Stimulated activated CD4-positive, alpha-beta T cell treated with anti-CD3 and anti-CD28 coated beads, TNF-alpha, amount 100 ng/mL, for 4 hours (primary cell): ENCODE results near the gene CLEC1A.
A peak's percentile ranks its signal among the peaks of the same experiment; 100 is the strongest.

Experiments used
- DNase-seq, 3 experiments: peaks; one replicate each; pipeline ENCODE4 v3.0.0-alpha.2; 2020; ENCODE audit warnings: low read depth in 3 of 3

The CLEC1A gene

GRCh38 chr12:10098791-10099190 is at the start of gene CLEC1A:
TSS of gene CLEC1A (minus strand) at chr12:10098985. CDS start at chr12:10098922, 63 bp downstream.
- DNase-seq, result no peak

- DNase-seq, result no peak
Observed at GRCh38 chr12:10147714-10148403, 49.1 kb upstream of the CLEC1A start.

- no peak for DNase-seq
Observed at GRCh38 chr12:10142976-10143589, 44.3 kb upstream of the CLEC1A start.

GRCh38 chr12:10140001-10140400 is 41.2 kb upstream of the CLEC1A start:
- DNase-seq, result peak in 2 of 3 experiments; percentile 3 to 10

- DNase-seq, result no peak
Observed at GRCh38 chr12:10136637-10137205, 37.9 kb upstream of the CLEC1A start.

GRCh38 chr12:10135126-10135525 is 36.3 kb upstream of the CLEC1A start:
- DNase-seq, result no peak

GRCh38 chr12:10132850-10133370 is 34.1 kb upstream of the CLEC1A start:
- DNase-seq, result no peak

- DNase-seq, result no peak
Observed at GRCh38 chr12:10131111-10131690, 32.4 kb upstream of the CLEC1A start.

GRCh38 chr12:10130042-10130441 is 31.3 kb upstream of the CLEC1A start, which contains the start of gene CLEC7A:
TSS of gene CLEC7A (minus strand) at chr12:10130199. CDS start at chr12:10130082, 117 bp downstream.
- no peak for DNase-seq

- DNase-seq, result no peak
Observed at GRCh38 chr12:10128687-10129086, 29.9 kb upstream of the CLEC1A start.

GRCh38 chr12:10126413-10126812 is 27.6 kb upstream of the CLEC1A start:
- no peak for DNase-seq

GRCh38 chr12:10122689-10123088 is 23.9 kb upstream of the CLEC1A start:
- DNase-seq, result no peak

- no peak for DNase-seq
Observed at GRCh38 chr12:10121278-10121677, 22.5 kb upstream of the CLEC1A start.

GRCh38 chr12:10119066-10119465 is 20.3 kb upstream of the CLEC1A start:
- no peak for DNase-seq

GRCh38 chr12:10115890-10116289 is 17.1 kb upstream of the CLEC1A start:
- DNase-seq, result no peak

- no peak for DNase-seq
Observed at GRCh38 chr12:10115311-10115710, 16.5 kb upstream of the CLEC1A start.

GRCh38 chr12:10113920-10114319 is 15.1 kb upstream of the CLEC1A start:
- DNase-seq, result no peak

- no peak for DNase-seq
Observed at GRCh38 chr12:10113075-10113474, 14.3 kb upstream of the CLEC1A start.

- no peak for DNase-seq
Observed at GRCh38 chr12:10111451-10111850, 12.7 kb upstream of the CLEC1A start.

- DNase-seq, result no peak
Observed at GRCh38 chr12:10110256-10110844, 11.6 kb upstream of the CLEC1A start.

GRCh38 chr12:10102322-10102721 is 3.5 kb upstream of the CLEC1A start:
- no peak for DNase-seq

GRCh38 chr12:10101648-10102220 is 2.9 kb upstream of the CLEC1A start:
- DNase-seq, result no peak
